SK-N-SH treated with all-trans-retinoic acid at 6 μM for 48 hours (cell line): ENCODE measurements around the gene SFT2D2.

Source experiments
- ATAC-seq: fragments of 200-7000 bp; cut with Tn5 transposase; 3 replicates; pipeline ENCODE4 v1.9.1; 2020; ENCODE audit warnings: mild to moderate bottlenecking, moderate library complexity
- ARNTL ChIP-seq: fragments of 450-650 bp; formaldehyde crosslinking; IDR thresholded peaks from 2 replicates; pipeline ENCODE4 v1.5.0; 2020; ENCODE audit warnings: low read depth, mild to moderate bottlenecking, moderate library complexity, borderline replicate concordance
- BACH2 ChIP-seq: fragments of 250-450 bp; sonication (Bioruptor Pico); IDR thresholded peaks from 2 replicates; pipeline ENCODE4 v1.9.0; 2021; ENCODE audit warnings: mild to moderate bottlenecking, borderline replicate concordance
- CREB5 ChIP-seq: fragments of 250-450 bp; sonication (Bioruptor Pico); IDR thresholded peaks from 2 replicates; pipeline ENCODE4 v1.5.1; 2020; ENCODE audit warnings: low read depth, mild to moderate bottlenecking, moderate library complexity
- CSDC2 ChIP-seq: fragments of 250-450 bp; sonication (Bioruptor Pico); IDR thresholded peaks from 2 replicates; pipeline ENCODE4 v1.5.0; 2020; ENCODE audit warnings: mild to moderate bottlenecking, moderate library complexity
- CSRNP3 ChIP-seq: fragments of 250-450 bp; sonication (Bioruptor Pico); IDR thresholded peaks from 2 replicates; pipeline ENCODE4 v1.5.1; 2021; ENCODE audit warnings: mild to moderate bottlenecking, moderate library complexity
- ESRRG ChIP-seq: fragments of 250-450 bp; sonication (Bioruptor Pico); IDR thresholded peaks from 2 replicates; pipeline ENCODE4 v1.6.1; 2021; ENCODE audit warnings: mild to moderate bottlenecking
- GLIS3 ChIP-seq: fragments of 250-450 bp; sonication (Bioruptor Pico); IDR thresholded peaks from 2 replicates; pipeline ENCODE4 v1.5.0; 2020; ENCODE audit warnings: mild to moderate bottlenecking, moderate library complexity
- ISL1 ChIP-seq: fragments of 250-450 bp; sonication (Bioruptor Pico); IDR thresholded peaks from 2 replicates; pipeline ENCODE4 v2.1.2; 2022; ENCODE audit warnings: mild to moderate bottlenecking, moderate library complexity
- OSR1 ChIP-seq: fragments of 250-450 bp; sonication (Bioruptor Pico); IDR thresholded peaks from 2 replicates; pipeline ENCODE4 v1.8.0; 2022; ENCODE audit warnings: moderate library complexity, mild to moderate bottlenecking, inconsistent platforms
- PPARA ChIP-seq: fragments of 250-450 bp; sonication (Bioruptor Pico); IDR thresholded peaks from 2 replicates; pipeline ENCODE4 v1.5.0; 2020; ENCODE audit warnings: mild to moderate bottlenecking, borderline replicate concordance
- RARB ChIP-seq: fragments of 250-450 bp; sonication (Bioruptor Pico); IDR thresholded peaks from 2 replicates; pipeline ENCODE4 v1.8.0; 2021; ENCODE audit warnings: mild to moderate bottlenecking, moderate library complexity
- SNAI2 ChIP-seq: fragments of 250-450 bp; sonication (Bioruptor Pico); IDR thresholded peaks from 2 replicates; pipeline ENCODE4 v1.5.0; 2020; ENCODE audit warnings: mild to moderate bottlenecking, moderate library complexity
- TCF4 ChIP-seq: fragments of 250-450 bp; sonication (Bioruptor Pico); IDR thresholded peaks from 2 replicates; pipeline ENCODE4 v1.8.0; 2021; ENCODE audit warnings: mild to moderate bottlenecking, moderate library complexity, borderline replicate concordance
- TOX ChIP-seq: fragments of 250-450 bp; sonication (Bioruptor Pico); IDR thresholded peaks from 2 replicates; pipeline ENCODE4 v1.8.0; 2021; ENCODE audit warnings: mild to moderate bottlenecking, moderate library complexity, borderline replicate concordance
- ZC3H10 ChIP-seq: fragments of 250-450 bp; sonication (Bioruptor Pico); IDR thresholded peaks from 2 replicates; pipeline ENCODE4 v1.5.1; 2021; ENCODE audit warnings: mild to moderate bottlenecking, moderate library complexity
- ZFP3 ChIP-seq: fragments of 250-450 bp; sonication (Bioruptor Pico); IDR thresholded peaks from 2 replicates; pipeline ENCODE4 v1.5.0; 2020; ENCODE audit warnings: mild to moderate bottlenecking, moderate library complexity
- ZFP30 ChIP-seq: fragments of 450-650 bp; formaldehyde crosslinking; IDR thresholded peaks from 2 replicates; pipeline ENCODE4 v1.5.0; 2022; ENCODE audit warnings: mild to moderate bottlenecking, moderate library complexity
- ZNF70 ChIP-seq: fragments of 450-650 bp; formaldehyde crosslinking; IDR thresholded peaks from 2 replicates; pipeline ENCODE4 v1.5.0; 2020; ENCODE audit warnings: mild to moderate bottlenecking, moderate library complexity
- ZNF8 ChIP-seq: fragments of 450-650 bp; formaldehyde crosslinking; IDR thresholded peaks from 2 replicates; pipeline ENCODE4 v1.5.0; 2020; ENCODE audit warnings: mild to moderate bottlenecking, moderate library complexity
- TF ChIP-seq, protein P1 (sequence below): fragments of 250-450 bp; sonication (Bioruptor Pico); IDR thresholded peaks from 2 replicates; pipeline ENCODE4 v1.8.0; 2021; ENCODE audit warnings: low read depth, mild to moderate bottlenecking, moderate library complexity, borderline replicate concordance
- TF ChIP-seq, protein P2 (sequence below): fragments of 250-450 bp; sonication (Bioruptor Pico); IDR thresholded peaks from 2 replicates; pipeline ENCODE4 v1.8.0; 2020; ENCODE audit warnings: mild to moderate bottlenecking, moderate library complexity, borderline replicate concordance
- TF ChIP-seq, protein P3 (sequence below): fragments of 250-450 bp; sonication (Bioruptor Pico); IDR thresholded peaks from 2 replicates; pipeline ENCODE4 v1.5.0; 2020; ENCODE audit warnings: mild to moderate bottlenecking, moderate library complexity

Gene SFT2D2

GRCh38 chr1:168245042-168245441 lies 19.2 kb downstream of the SFT2D2 start (continued):
- no peak for TF ChIP-seq ZFP30 (CRISPR knock-in tag)
- TF ChIP-seq CSDC2 (CRISPR knock-in tag), result no peak
- no peak for TF ChIP-seq BACH2

- no peak for ATAC-seq
- TF ChIP-seq ISL1 (CRISPR knock-in tag), result no peak
- TF ChIP-seq ZFP3 (CRISPR knock-in tag), result no peak
- TF ChIP-seq PPARA, result no peak
Observed at GRCh38 chr1:168246506-168246905, 20.7 kb downstream of the SFT2D2 start.

DNA sequence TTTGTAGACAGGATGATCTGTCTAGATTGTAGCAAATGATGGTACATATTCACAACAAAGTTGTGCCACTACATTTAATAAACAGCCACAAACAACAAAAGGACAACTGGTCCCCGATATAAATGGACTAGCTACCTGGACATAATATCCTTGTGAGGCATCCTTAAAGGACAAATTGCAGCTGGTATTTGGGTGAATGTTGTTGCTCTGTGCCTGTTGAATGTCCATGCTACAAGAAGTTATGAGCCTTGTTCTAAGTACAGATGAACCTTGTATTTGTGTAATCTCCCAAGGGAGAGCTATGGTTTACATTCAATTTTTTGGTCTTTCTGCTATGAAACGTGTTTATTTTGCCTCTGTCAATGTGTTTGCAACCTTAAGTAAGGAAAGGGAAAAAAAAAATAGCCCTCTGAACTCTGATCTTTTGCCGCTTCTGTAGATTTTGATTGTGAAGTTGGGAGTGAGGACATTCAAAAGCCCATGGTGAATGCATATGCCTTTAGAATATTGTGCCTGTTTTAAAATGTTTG lies 26.5 kb downstream of the SFT2D2 start:
- TF ChIP-seq CREB5 (CRISPR knock-in tag) (no peak), TCF4 (no peak), BACH2 (no peak), ISL1 (CRISPR knock-in tag) (no peak), ZFP30 (CRISPR knock-in tag) (no peak), ARNTL (CRISPR knock-in tag) (no peak), CSRNP3 (CRISPR knock-in tag) (no peak), RARB (CRISPR knock-in tag) (no peak), OSR1 (no peak), GLIS3 (CRISPR knock-in tag) (no peak), CSDC2 (CRISPR knock-in tag) (no peak), ZNF8 (no peak), ZFP3 (CRISPR knock-in tag) (no peak)
- no peak for ATAC-seq

GRCh38 chr1:168256164-168256563 lies 30.4 kb downstream of the SFT2D2 start:
- no peak for TF ChIP-seq OSR1
- TF ChIP-seq ZFP3 (CRISPR knock-in tag), result no peak
- no peak for ATAC-seq

DNA sequence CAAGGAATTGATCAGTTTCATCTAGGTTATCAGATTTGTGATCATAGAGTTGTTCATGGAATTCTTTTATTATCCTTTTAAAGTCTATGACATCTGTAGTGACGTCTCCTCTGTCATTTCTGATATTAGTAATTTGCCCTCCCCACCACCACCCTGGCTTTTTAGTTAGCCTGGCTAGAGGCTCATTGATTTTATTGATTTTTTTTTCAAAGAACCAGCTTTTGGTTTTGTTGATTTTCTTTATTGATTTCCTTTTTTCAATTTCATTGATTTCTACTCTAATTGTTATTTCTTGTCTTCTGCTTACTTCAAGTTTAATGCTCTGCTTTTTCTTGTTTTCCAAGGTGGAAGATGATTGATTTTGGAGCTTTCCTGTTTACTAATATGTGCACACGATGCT lies 31.6 kb downstream of the SFT2D2 start:
- no peak for ATAC-seq
- TF ChIP-seq, protein P1, sequence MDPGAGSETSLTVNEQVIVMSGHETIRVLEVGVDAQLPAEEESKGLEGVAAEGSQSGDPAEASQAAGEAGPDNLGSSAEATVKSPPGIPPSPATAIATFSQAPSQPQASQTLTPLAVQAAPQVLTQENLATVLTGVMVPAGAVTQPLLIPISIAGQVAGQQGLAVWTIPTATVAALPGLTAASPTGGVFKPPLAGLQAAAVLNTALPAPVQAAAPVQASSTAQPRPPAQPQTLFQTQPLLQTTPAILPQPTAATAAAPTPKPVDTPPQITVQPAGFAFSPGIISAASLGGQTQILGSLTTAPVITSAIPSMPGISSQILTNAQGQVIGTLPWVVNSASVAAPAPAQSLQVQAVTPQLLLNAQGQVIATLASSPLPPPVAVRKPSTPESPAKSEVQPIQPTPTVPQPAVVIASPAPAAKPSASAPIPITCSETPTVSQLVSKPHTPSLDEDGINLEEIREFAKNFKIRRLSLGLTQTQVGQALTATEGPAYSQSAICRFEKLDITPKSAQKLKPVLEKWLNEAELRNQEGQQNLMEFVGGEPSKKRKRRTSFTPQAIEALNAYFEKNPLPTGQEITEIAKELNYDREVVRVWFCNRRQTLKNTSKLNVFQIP (CRISPR knock-in tag), result no peak
- TF ChIP-seq RARB (CRISPR knock-in tag) (no peak), CREB5 (CRISPR knock-in tag) (no peak), ESRRG (CRISPR knock-in tag) (no peak), GLIS3 (CRISPR knock-in tag) (no peak), ZFP3 (CRISPR knock-in tag) (no peak), ZC3H10 (CRISPR knock-in tag) (no peak), CSRNP3 (CRISPR knock-in tag) (no peak), ZNF70 (CRISPR knock-in tag) (no peak), ARNTL (CRISPR knock-in tag) (no peak), TOX (CRISPR knock-in tag) (no peak), ZNF8 (no peak), SNAI2 (CRISPR knock-in tag) (no peak), OSR1 (no peak), PPARA (no peak)
- TF ChIP-seq, protein P2, sequence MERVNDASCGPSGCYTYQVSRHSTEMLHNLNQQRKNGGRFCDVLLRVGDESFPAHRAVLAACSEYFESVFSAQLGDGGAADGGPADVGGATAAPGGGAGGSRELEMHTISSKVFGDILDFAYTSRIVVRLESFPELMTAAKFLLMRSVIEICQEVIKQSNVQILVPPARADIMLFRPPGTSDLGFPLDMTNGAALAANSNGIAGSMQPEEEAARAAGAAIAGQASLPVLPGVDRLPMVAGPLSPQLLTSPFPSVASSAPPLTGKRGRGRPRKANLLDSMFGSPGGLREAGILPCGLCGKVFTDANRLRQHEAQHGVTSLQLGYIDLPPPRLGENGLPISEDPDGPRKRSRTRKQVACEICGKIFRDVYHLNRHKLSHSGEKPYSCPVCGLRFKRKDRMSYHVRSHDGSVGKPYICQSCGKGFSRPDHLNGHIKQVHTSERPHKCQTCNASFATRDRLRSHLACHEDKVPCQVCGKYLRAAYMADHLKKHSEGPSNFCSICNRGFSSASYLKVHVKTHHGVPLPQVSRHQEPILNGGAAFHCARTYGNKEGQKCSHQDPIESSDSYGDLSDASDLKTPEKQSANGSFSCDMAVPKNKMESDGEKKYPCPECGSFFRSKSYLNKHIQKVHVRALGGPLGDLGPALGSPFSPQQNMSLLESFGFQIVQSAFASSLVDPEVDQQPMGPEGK (CRISPR knock-in tag), result no peak
- TF ChIP-seq, protein P3, sequence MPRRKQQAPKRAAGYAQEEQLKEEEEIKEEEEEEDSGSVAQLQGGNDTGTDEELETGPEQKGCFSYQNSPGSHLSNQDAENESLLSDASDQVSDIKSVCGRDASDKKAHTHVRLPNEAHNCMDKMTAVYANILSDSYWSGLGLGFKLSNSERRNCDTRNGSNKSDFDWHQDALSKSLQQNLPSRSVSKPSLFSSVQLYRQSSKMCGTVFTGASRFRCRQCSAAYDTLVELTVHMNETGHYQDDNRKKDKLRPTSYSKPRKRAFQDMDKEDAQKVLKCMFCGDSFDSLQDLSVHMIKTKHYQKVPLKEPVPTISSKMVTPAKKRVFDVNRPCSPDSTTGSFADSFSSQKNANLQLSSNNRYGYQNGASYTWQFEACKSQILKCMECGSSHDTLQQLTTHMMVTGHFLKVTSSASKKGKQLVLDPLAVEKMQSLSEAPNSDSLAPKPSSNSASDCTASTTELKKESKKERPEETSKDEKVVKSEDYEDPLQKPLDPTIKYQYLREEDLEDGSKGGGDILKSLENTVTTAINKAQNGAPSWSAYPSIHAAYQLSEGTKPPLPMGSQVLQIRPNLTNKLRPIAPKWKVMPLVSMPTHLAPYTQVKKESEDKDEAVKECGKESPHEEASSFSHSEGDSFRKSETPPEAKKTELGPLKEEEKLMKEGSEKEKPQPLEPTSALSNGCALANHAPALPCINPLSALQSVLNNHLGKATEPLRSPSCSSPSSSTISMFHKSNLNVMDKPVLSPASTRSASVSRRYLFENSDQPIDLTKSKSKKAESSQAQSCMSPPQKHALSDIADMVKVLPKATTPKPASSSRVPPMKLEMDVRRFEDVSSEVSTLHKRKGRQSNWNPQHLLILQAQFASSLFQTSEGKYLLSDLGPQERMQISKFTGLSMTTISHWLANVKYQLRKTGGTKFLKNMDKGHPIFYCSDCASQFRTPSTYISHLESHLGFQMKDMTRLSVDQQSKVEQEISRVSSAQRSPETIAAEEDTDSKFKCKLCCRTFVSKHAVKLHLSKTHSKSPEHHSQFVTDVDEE (CRISPR knock-in tag), result no peak
